Esophagus mucosa (tissue), 1 donor: ENCODE data around the gene ARGLU1. TPM values are rescaled to one million over a fixed set of nuclear protein-coding genes. Genes with fewer than 3 reads are reported as not detected.
A peak's percentile ranks its signal among the peaks of the same experiment; 100 is the strongest.

Experiments used
- ATAC-seq: fragments of 200-7000 bp; cut with Tn5 transposase; one replicate; pipeline ENCODE4 v1.9.1; 2020
- total RNA-seq: library from RNA; stranded (reverse); gene quantifications from one replicate; pipeline ENCODE4 v1.2.4, GENCODE V29; 2023
- donor health status: DM: yes; HTN: yes; CAD: no.

The ARGLU1 gene
- total RNA-seq, 1 donor from 2014 or later, result 27.7 TPM

GRCh38 chr13:106498158-106498557 is 69.8 kb downstream of the ARGLU1 start:
- no peak for ATAC-seq

GRCh38 chr13:106497079-106497478 is 70.9 kb downstream of the ARGLU1 start:
- no peak for ATAC-seq

GRCh38 chr13:106496072-106496997 is 71.6 kb downstream of the ARGLU1 start:
- ATAC-seq, result no peak

GRCh38 chr13:106494936-106495335 is 73.0 kb downstream of the ARGLU1 start:
- ATAC-seq, result no peak

- no peak for ATAC-seq
These were observed 73.4 kb downstream of the ARGLU1 start for GRCh38 chr13:106494506-106494905.

GRCh38 chr13:106493533-106494220 is 74.3 kb downstream of the ARGLU1 start:
- ATAC-seq, result peak; percentile 17

GRCh38 chr13:106492588-106493475 is 75.1 kb downstream of the ARGLU1 start:
- ATAC-seq, result peak; percentile 10

- ATAC-seq, result no peak
These were observed 75.9 kb downstream of the ARGLU1 start for GRCh38 chr13:106491928-106492587.

Other genes with a start within 250 kb of the ARGLU1 start
- 16.8 TPM for gene EFNB2, start 32.5 kb downstream of the ARGLU1 start, total RNA-seq